ENCODE results near the gene ACVR1B.

Gene ACVR1B

GRCh38 chr12:52042706-52043385 lies 91.3 kb downstream of the ACVR1B start:
- 86% methylated on average over 8 of the region's 8 CpGs for WGBS
- no peak overlapping the region for H3K27ac ChIP-seq (ENCODE audit: low read depth, low read length)
- no peak overlapping the region for H3K9ac ChIP-seq (ENCODE audit: low read depth, low read length)
- peaks cover 7% of the 10 kb centered on the region; the same call in 1 of the 2 replicates for H3K27me3 ChIP-seq (ENCODE audit: insufficient read depth, low read length)
- no peaks in the 10 kb centered on the region for H3K4me1 ChIP-seq (ENCODE audit: insufficient read depth, low read length)
- H3K4me3 ChIP-seq (ENCODE audit: low read length): no peak overlapping the region
- no peaks in the 10 kb centered on the region for H3K9me3 ChIP-seq (ENCODE audit: insufficient read depth, low read depth, low read length)
- no peaks in the 10 kb centered on the region; the same call in 1 of the 2 replicates for H3K36me3 ChIP-seq (ENCODE audit: insufficient read depth, low read length)

GRCh38 chr12:52043386-52044212 lies 92.1 kb downstream of the ACVR1B start:
- H3K27ac ChIP-seq (ENCODE audit: low read depth, low read length): no peak overlapping the region

DNA sequence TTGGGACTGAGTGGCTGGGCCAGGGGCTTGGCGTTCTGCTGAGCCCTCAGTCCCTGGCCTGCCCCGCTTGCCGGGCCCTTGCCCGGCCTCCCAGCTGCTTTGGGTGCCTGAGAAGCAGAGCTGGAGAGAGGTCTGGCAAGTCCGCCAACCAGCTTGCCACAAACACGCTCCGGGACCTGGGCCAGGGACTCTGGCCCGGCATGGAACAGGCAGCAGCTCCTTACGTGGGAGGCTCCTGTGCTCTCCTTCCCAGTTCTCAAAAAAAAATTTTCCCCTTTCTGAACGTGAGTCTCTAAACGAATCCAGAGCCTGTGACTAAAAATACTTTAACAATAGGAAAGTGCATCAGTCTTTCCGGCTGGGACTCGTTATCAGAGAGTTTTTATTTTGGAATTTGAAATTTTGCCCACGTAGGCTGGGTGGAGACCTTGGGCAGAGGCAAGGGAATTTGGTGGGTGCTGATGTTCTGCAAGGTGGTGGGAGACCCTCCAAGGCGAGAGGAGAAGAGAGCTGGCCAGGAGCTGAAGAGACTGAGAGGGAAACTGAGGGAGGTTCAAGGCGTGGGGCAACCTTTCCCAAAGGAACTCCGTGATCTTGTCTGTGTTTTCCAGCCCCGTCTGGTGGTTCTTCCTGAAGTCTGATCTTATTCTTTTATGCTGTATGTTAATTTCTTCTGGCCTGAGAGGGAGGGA lies 92.9 kb downstream of the ACVR1B start:
- Histone ChIP-seq H3K9me3 (ENCODE audit: insufficient read depth, low read depth, low read length) (no peaks in the 10 kb centered on the region), H3K4me1 (ENCODE audit: insufficient read depth, low read length) (no peaks in the 10 kb centered on the region), H3K9ac (ENCODE audit: low read depth, low read length) (no peak overlapping the region), H3K27me3 (ENCODE audit: insufficient read depth, low read length) (peaks cover 11% of the 10 kb centered on the region), H3K4me3 (ENCODE audit: low read length) (no peak overlapping the region), H3K27ac (ENCODE audit: low read depth, low read length) (no peak overlapping the region), H3K36me3 (ENCODE audit: insufficient read depth, low read length) (no peaks in the 10 kb centered on the region; the same call in 1 of the 2 replicates)
- 90% methylated on average over 18 of the region's 18 CpGs for WGBS

More at GRCh38 chr12:52043386-52044212, 92.1 kb downstream of the ACVR1B start:
- Histone ChIP-seq H3K9me3 (ENCODE audit: insufficient read depth, low read depth, low read length) (no peaks in the 10 kb centered on the region), H3K4me1 (ENCODE audit: insufficient read depth, low read length) (no peaks in the 10 kb centered on the region), H3K36me3 (ENCODE audit: insufficient read depth, low read length) (no peaks in the 10 kb centered on the region; the same call in 1 of the 2 replicates), H3K9ac (ENCODE audit: low read depth, low read length) (no peak overlapping the region), H3K4me3 (ENCODE audit: low read length) (no peak overlapping the region), H3K27me3 (ENCODE audit: insufficient read depth, low read length) (peaks cover 5% of the 10 kb centered on the region)
- 90% methylated on average over 21 of the region's 21 CpGs for WGBS

GRCh38 chr12:52045794-52046199 lies 94.3 kb downstream of the ACVR1B start:
- 72% methylated on average over 3 of the region's 4 CpGs for whole genome bisulfite sequencing
- peaks cover 6% of the 10 kb centered on the region; the same call in 1 of the 2 replicates for H3K4me1 ChIP-seq (ENCODE audit: insufficient read depth, low read length)
- H3K27ac ChIP-seq (ENCODE audit: low read depth, low read length): no peak overlapping the region
- no peak overlapping the region for H3K4me3 ChIP-seq (ENCODE audit: low read length)
- peaks cover 24% of the 10 kb centered on the region for H3K27me3 ChIP-seq (ENCODE audit: insufficient read depth, low read length)
- H3K36me3 ChIP-seq (ENCODE audit: insufficient read depth, low read length): no peaks in the 10 kb centered on the region; the same call in 1 of the 2 replicates
- no peaks in the 10 kb centered on the region for H3K9me3 ChIP-seq (ENCODE audit: insufficient read depth, low read depth, low read length)
- no peak overlapping the region for H3K9ac ChIP-seq (ENCODE audit: low read depth, low read length)
